Stimulated activated CD4-positive, alpha-beta T cell treated with anti-CD3 and anti-CD28 coated beads, Interleukin-15, amount 100 ng/mL, for 24 hours (primary cell): ENCODE data around the gene SLC15A4.
A peak's percentile ranks its signal among the peaks of the same experiment; 100 is the strongest.

Experiments used
- DNase-seq: peaks from one replicate; pipeline ENCODE4 v3.0.0-alpha.2; 2020

SLC15A4 gene

GRCh38 chr12:128792398-128792797 lies 31.4 kb downstream of the SLC15A4 start:
- DNase-seq = no peak

GRCh38 chr12:128791395-128792322 lies 32.1 kb downstream of the SLC15A4 start:
- DNase-seq = no peak

DNA sequence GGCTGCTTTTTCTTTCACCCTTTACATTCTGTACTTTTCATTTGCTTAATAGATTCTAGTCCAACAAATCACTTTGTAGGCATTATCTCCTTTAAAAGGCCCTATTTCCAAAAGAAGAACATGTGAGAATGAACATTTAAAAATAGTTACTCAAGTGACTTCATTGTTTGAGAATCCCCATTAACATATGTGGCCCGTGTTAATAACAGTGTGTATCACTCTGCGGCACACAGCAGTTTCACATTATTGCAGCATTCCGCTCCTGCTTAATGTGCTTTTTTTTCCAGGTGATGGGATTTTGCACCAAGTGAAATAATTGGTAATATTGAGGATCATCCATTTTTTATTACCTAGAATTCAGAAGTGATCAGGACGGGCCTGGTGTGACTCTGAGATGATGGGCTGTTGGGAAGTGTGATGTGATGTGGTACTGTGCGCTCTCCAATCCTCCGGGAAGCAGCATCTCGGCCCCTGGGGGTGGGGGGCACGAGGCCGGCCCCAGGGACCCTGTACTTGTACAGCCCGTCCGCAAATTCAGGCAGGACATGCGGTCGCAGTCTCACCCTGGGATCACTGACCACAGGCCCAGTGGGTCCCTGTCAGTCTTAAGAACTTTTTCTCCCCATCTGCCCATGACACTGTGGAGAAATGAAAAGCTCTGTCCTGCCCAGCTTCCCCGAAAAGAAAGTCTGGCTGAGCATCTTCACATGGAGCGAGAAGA lies 32.9 kb downstream of the SLC15A4 start:
- DNase-seq = no peak

DNA sequence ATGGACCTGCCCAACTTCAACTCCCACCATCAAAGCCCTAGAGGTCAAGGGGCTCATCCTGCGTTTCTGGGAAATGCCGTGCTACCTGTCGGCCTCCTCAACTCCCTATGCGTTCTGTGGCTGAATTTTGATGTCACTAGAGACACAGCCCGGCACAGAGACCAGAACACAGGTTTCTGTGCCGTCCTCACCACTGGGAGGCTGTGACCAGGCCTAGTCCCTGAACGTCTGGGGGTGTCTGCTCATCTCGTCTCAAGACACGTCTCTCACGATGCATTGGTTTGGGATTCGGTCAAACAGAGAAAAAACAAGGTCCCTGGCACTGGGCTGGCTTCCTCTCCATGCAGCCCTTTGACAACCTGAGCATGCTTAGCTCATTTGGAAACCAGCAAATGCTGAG lies 33.5 kb downstream of the SLC15A4 start:
- DNase-seq = no peak

GRCh38 chr12:128789356-128789929 lies 34.3 kb downstream of the SLC15A4 start:
- no peak for DNase-seq

- DNase-seq = no peak
Observed at GRCh38 chr12:128787827-128788226, 35.9 kb downstream of the SLC15A4 start.

- DNase-seq = no peak
Observed at GRCh38 chr12:128786741-128787391, 36.9 kb downstream of the SLC15A4 start.

- no peak for DNase-seq
Observed at GRCh38 chr12:128784030-128784760, 39.6 kb downstream of the SLC15A4 start.

GRCh38 chr12:128783129-128783574 lies 40.6 kb downstream of the SLC15A4 start:
- peak; percentile 50 for DNase-seq

DNA sequence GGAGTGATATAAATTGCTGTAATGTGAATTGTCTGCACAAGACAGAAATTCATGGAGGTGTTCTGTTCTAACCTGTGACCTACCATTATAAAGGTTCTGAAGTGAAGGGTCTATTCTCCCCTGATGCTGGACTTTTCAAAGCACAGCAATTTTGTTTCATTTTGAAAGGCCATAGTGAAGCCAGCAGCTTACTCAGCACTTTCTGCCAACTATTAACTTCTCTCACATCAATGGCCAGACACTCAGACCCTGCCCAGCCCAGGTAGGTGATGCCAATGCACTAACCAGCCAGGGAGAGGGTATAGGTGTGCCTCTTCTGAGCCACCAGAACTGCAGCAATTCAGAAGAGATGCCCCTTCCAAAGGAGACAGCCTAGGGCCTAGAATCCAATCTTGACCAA lies 43.9 kb downstream of the SLC15A4 start:
- no peak for DNase-seq

DNA sequence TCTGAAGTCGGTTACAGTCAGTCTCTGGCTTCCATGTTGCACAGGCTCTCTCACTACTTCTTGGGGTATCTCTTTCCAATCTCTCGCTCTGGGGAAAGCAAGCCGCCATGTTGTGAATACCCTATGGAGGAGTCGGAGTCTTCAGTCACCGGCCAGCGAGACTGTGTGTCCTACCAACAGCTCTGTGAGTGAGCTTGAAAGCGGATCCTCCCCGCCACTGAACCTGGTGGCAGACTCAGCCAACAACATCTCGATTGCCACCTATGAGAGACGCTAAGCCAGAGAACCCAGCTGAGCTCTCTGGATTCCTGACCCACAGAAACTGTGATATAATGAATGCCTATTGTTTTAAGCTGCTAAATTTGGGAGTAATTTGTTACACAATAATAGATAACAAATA lies 51.5 kb downstream of the SLC15A4 start:
- no peak for DNase-seq

DNA sequence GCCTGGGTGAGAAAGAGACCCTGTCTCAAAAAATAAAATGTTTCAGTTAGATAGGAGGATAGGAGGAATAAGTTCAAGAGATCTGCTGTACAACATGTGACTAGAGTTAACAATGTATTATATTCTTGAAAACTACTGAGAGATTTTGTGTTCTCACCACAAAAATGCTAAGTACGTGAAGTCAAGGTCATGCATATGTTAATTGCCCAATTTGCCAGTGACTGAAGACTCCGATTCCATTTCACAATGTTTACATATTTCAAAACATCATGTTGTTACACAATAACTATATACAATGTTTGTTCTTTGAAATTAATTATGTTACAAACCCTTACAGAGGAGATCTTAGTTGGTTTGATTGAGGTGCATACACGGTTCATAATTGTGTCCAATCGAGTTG lies 52.1 kb downstream of the SLC15A4 start:
- no peak for DNase-seq

GRCh38 chr12:128767518-128767917 lies 56.2 kb downstream of the SLC15A4 start:
- no peak for DNase-seq

GRCh38 chr12:128766738-128767501 lies 56.8 kb downstream of the SLC15A4 start:
- DNase-seq = no peak

DNA sequence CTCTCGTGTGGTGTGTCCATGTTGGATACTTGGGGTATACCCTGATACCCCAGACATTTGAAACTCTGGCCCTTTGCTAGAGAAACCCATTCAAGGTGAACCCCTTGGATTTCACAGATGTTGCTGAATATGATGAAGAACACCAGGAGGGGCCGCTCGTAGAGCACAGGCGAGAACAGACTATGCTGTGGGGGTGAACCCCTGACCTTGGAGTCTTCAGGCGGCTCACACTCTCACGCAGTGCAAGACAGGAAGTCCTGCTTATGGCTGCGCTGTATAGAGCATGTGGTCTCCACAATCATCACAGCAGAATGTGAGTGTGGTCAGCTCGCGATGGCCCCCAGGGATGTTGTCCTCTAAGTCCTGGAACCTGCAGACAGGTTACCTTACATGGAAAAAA lies 60.4 kb downstream of the SLC15A4 start:
- no peak for DNase-seq

- no peak for DNase-seq
Observed at GRCh38 chr12:128761379-128761790, 62.4 kb downstream of the SLC15A4 start.

- no peak for DNase-seq
Observed at GRCh38 chr12:128755566-128755965, 68.2 kb downstream of the SLC15A4 start.

DNA sequence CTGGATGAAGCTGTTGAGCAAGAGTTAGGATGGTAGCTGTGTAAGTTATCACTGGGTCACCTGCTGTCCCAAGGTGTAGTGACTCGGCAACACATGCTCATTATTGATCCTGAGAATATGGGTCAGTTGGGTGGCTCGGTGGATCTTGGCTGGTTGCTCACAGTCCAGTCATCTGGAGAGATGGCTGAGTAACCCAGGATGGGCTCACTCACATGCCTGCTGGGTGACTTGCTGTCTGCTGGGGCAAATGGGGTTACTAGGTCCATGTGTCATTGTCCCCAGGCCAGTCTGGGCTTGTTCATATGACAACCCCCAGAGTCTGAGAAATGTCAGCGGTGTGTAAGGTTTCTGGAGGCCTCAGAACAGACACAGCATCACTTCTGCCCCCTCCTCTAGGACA lies 69.5 kb downstream of the SLC15A4 start:
- DNase-seq = no peak

GRCh38 chr12:128753438-128753837 lies 70.3 kb downstream of the SLC15A4 start:
- no peak for DNase-seq

DNA sequence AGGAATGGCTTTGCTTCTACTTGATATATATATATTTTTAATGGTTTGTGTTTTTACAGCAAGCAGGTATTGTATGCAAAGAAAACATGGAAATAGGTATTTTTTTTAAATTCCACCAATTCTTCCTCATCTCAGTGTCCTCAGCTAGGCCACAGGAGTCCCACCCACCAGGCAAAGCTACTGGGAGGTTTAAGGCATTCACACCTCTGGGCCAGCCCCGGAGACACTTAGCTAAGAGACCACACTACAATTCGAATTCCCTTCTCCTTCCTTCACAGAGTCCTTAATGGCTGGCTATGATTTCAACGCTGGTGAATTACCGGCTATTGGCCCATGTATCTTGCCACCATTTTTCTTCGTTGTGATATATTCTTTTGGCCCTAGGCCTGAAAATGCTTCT lies 71.4 kb downstream of the SLC15A4 start:
- DNase-seq = no peak

DNA sequence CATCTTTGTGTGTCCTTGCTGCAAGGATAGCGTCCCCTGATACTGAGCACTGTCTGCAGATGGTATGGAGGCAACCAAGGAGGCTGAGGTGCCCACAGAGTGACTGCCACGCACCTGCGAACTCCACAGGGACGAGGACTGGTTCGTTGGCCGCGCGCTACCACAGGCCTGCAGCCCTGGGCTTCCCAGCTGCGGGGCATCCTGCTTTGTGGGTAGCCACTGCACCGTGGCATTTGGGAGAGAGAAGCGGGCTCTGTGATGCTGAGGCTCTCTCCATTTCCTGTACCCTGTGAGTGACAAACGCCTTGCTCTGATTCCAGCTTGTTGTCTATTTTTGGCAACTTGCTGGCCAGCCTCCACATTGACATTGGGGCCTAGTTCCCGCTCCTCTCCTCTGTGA lies 76.3 kb downstream of the SLC15A4 start:
- no peak for DNase-seq
